ENCODE measurements around the gene WHAMM. TPM values are rescaled to one million over a fixed set of nuclear protein-coding genes. Genes with fewer than 3 reads are reported as not detected.

WHAMM gene
- total and polyA plus RNA-seq, 4 donors, result 2.0 to 11.8 (median 7.8) TPM

- no peak for ATAC-seq (ENCODE audit: low FRiP score)
- Histone ChIP-seq H3K4me3 (ENCODE audit: low read length in 2 of 2) (no peak overlapping the region), H3K4me1 (ENCODE audit: control insufficient read depth in 1 of 2, insufficient read depth in 2 of 2, low read length in 2 of 2) (no peaks in the 10 kb centered on the region), H3K27me3 (ENCODE audit: control insufficient read depth in 1 of 2, insufficient read depth in 2 of 2, low read length in 1 of 2) (no peaks in the 10 kb centered on the region), H3K9me3 (ENCODE audit: control insufficient read depth, low read length) (no peaks in the 10 kb centered on the region), H3K36me3 (ENCODE audit: control insufficient read depth in 1 of 2, insufficient read depth in 2 of 2, low read length in 1 of 2) (no peaks in the 10 kb centered on the region), H3K27ac (ENCODE audit: low read depth in 1 of 2, low read length in 2 of 2) (no peak overlapping the region)
- intact Hi-C loops (cut with DNase I), result loop anchor here in 1 of 2 donors (5.0 kb wide), 1 partner anchor 151 kb away; no protein-coding TSS in a partner anchor
- DNase-seq, result no peak
- WGBS, 2 donors, result 89 to 92% methylated on average over 14 of the region's 14 CpGs
These were observed 42.0 kb downstream of the WHAMM start for GRCh38 chr15:82851306-82851850.

DNA sequence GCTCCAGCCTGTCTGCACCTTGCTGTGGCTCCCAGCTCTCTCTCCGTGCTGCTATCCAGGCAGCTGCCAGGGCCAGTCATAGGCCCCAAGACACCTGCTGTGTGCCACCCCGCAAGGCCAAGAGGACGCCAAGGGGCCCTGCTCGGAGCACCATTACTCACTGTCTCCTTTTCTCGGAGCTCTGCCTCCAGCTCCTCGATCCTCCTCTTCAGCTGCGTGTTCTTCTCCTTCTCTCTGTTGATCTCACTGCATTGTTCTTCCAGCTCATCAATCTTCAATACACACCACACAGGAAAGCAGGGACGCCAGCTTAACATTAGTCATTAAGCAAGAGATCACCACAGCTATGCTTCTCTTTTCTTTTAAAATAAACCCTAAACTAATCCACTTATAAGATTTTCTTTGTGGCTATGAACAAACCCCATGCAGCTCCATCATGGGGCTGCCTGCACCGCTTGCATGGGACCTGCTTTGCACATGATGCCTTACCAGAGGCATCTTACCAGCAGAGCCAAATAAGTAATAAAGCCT lies 42.6 kb downstream of the WHAMM start:
- WGBS, 2 donors, result 78 to 88% methylated on average over 9 of the region's 9 CpGs
- Histone ChIP-seq H3K4me1 (ENCODE audit: control insufficient read depth in 1 of 2, insufficient read depth in 2 of 2, low read length in 2 of 2) (no peaks in the 10 kb centered on the region), H3K27me3 (ENCODE audit: control insufficient read depth in 1 of 2, insufficient read depth in 2 of 2, low read length in 1 of 2) (no peaks in the 10 kb centered on the region), H3K27ac (ENCODE audit: low read depth in 1 of 2, low read length in 2 of 2) (no peak overlapping the region), H3K36me3 (ENCODE audit: control insufficient read depth in 1 of 2, insufficient read depth in 2 of 2, low read length in 1 of 2) (no peaks in the 10 kb centered on the region), H3K4me3 (ENCODE audit: low read length in 2 of 2) (no peak overlapping the region), H3K9me3 (ENCODE audit: control insufficient read depth, low read length) (no peaks in the 10 kb centered on the region)
- intact Hi-C loops (cut with DNase I), result loop anchor here in 1 of 2 donors (5.0 kb wide), 1 partner anchor 150 kb away; no protein-coding TSS in a partner anchor
- DNase-seq (no peak), ATAC-seq (ENCODE audit: low FRiP score) (no peak)

DNA sequence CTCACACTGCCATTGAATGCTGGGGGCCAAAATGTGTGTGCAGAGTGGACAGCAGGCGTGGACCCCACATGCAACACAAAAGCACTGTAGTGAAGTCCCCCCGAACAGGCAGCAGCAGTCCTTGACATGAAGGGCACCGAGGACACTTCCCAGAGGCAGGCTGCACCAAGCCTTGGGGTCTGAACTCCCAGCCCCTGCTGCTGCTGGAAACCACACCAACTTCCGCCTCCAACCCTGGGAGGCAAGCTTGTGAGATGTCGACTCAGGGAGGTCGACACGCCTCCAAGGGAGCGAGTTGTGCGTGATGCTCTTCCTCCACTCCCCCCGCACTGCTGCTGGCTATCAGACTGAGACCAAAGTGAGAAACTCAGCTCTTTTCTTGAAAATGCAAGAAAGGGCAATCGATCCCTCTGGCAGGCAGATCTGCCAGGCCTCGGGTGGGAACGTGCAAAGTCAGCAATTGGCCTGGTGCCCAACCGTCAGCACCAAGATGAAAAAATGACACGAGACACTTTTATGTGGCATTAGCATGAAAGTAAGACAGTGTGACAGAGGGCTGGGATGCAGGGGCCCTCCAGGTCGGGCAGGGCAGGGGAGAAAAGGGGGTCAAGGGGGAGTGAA lies 43.6 kb downstream of the WHAMM start:
- ATAC-seq (ENCODE audit: low FRiP score) (no peak), DNase-seq (no peak)
- Histone ChIP-seq H3K36me3 (ENCODE audit: control insufficient read depth in 1 of 2, insufficient read depth in 2 of 2, low read length in 1 of 2) (no peaks in the 10 kb centered on the region), H3K9me3 (ENCODE audit: control insufficient read depth, low read length) (no peaks in the 10 kb centered on the region), H3K27ac (ENCODE audit: low read depth in 1 of 2, low read length in 2 of 2) (no peak overlapping the region), H3K27me3 (ENCODE audit: control insufficient read depth in 1 of 2, insufficient read depth in 2 of 2, low read length in 1 of 2) (no peaks in the 10 kb centered on the region), H3K4me1 (ENCODE audit: control insufficient read depth in 1 of 2, insufficient read depth in 2 of 2, low read length in 2 of 2) (no peaks in the 10 kb centered on the region), H3K4me3 (ENCODE audit: low read length in 2 of 2) (no peak overlapping the region)
- intact Hi-C loops (cut with DNase I), result loop anchor here in 1 of 2 donors (5.0 kb wide), 1 partner anchor 149 kb away; no protein-coding TSS in a partner anchor
- 39 to 50% methylated on average over 16 of the region's 16 CpGs for WGBS, 2 donors

- no peak overlapping the region for H3K27ac ChIP-seq (ENCODE audit: low read depth in 1 of 2, low read length in 2 of 2)
- no peaks in the 10 kb centered on the region for H3K36me3 ChIP-seq (ENCODE audit: control insufficient read depth in 1 of 2, insufficient read depth in 2 of 2, low read length in 1 of 2)
- ATAC-seq (ENCODE audit: low FRiP score) (no peak), DNase-seq (no peak)
- H3K9me3 ChIP-seq (ENCODE audit: control insufficient read depth, low read length), result no peaks in the 10 kb centered on the region
- no peaks in the 10 kb centered on the region for H3K27me3 ChIP-seq (ENCODE audit: control insufficient read depth in 1 of 2, insufficient read depth in 2 of 2, low read length in 1 of 2)
- 92 to 93% methylated on average over 21 of the region's 21 CpGs for WGBS, 2 donors
- intact Hi-C loops (cut with DNase I), result loop anchor here in 1 of 2 donors (5.0 kb wide), 1 partner anchor 148 kb away; no protein-coding TSS in a partner anchor
- no peak overlapping the region for H3K4me3 ChIP-seq (ENCODE audit: low read length in 2 of 2)
- H3K4me1 ChIP-seq (ENCODE audit: control insufficient read depth in 1 of 2, insufficient read depth in 2 of 2, low read length in 2 of 2), result no peaks in the 10 kb centered on the region
These were observed 45.1 kb downstream of the WHAMM start for GRCh38 chr15:82854554-82854953.

GRCh38 chr15:82855286-82856100 lies 46.1 kb downstream of the WHAMM start:
- no peak for ATAC-seq (ENCODE audit: low FRiP score)
- no peaks in the 10 kb centered on the region for H3K4me1 ChIP-seq (ENCODE audit: control insufficient read depth in 1 of 2, insufficient read depth in 2 of 2, low read length in 2 of 2)
- no peak overlapping the region for H3K27ac ChIP-seq (ENCODE audit: low read depth in 1 of 2, low read length in 2 of 2)
- H3K4me3 ChIP-seq (ENCODE audit: low read length in 2 of 2), result no peak overlapping the region
- no peak for DNase-seq
- no peaks in the 10 kb centered on the region for H3K27me3 ChIP-seq (ENCODE audit: control insufficient read depth in 1 of 2, insufficient read depth in 2 of 2, low read length in 1 of 2)
- H3K36me3 ChIP-seq (ENCODE audit: control insufficient read depth in 1 of 2, insufficient read depth in 2 of 2, low read length in 1 of 2), result no peaks in the 10 kb centered on the region
- WGBS, 2 donors, result 81 to 82% methylated on average over 17 of the region's 17 CpGs
- no peaks in the 10 kb centered on the region for H3K9me3 ChIP-seq (ENCODE audit: control insufficient read depth, low read length)
- intact Hi-C loops (cut with DNase I), result no loop called here

GRCh38 chr15:82856397-82857170 lies 47.2 kb downstream of the WHAMM start:
- Histone ChIP-seq H3K36me3 (ENCODE audit: control insufficient read depth in 1 of 2, insufficient read depth in 2 of 2, low read length in 1 of 2) (no peaks in the 10 kb centered on the region), H3K27me3 (ENCODE audit: control insufficient read depth in 1 of 2, insufficient read depth in 2 of 2, low read length in 1 of 2) (no peaks in the 10 kb centered on the region), H3K4me3 (ENCODE audit: low read length in 2 of 2) (no peak overlapping the region), H3K4me1 (ENCODE audit: control insufficient read depth in 1 of 2, insufficient read depth in 2 of 2, low read length in 2 of 2) (no peaks in the 10 kb centered on the region), H3K27ac (ENCODE audit: low read depth in 1 of 2, low read length in 2 of 2) (no peak overlapping the region), H3K9me3 (ENCODE audit: control insufficient read depth, low read length) (no peaks in the 10 kb centered on the region)
- ATAC-seq (ENCODE audit: low FRiP score) (no peak), DNase-seq (no peak)
- intact Hi-C loops (cut with DNase I), result no loop called here
- 92 to 93% methylated on average over 10 of the region's 10 CpGs for WGBS, 2 donors

GRCh38 chr15:82858932-82859331 lies 49.5 kb downstream of the WHAMM start:
- H3K9me3 ChIP-seq (ENCODE audit: control insufficient read depth, low read length), result no peaks in the 10 kb centered on the region
- no peaks in the 10 kb centered on the region for H3K4me1 ChIP-seq (ENCODE audit: control insufficient read depth in 1 of 2, insufficient read depth in 2 of 2, low read length in 2 of 2)
- no peaks in the 10 kb centered on the region for H3K27me3 ChIP-seq (ENCODE audit: control insufficient read depth in 1 of 2, insufficient read depth in 2 of 2, low read length in 1 of 2)
- intact Hi-C loops (cut with DNase I), result no loop called here
- ATAC-seq (ENCODE audit: low FRiP score) (no peak), DNase-seq (no peak)
- H3K4me3 ChIP-seq (ENCODE audit: low read length in 2 of 2), result no peak overlapping the region
- H3K27ac ChIP-seq (ENCODE audit: low read depth in 1 of 2, low read length in 2 of 2), result no peak overlapping the region
- no peaks in the 10 kb centered on the region for H3K36me3 ChIP-seq (ENCODE audit: control insufficient read depth in 1 of 2, insufficient read depth in 2 of 2, low read length in 1 of 2)
- 92 to 93% methylated on average over 11 of the region's 11 CpGs for WGBS, 2 donors

- H3K27ac ChIP-seq (ENCODE audit: low read depth in 1 of 2, low read length in 2 of 2), result no peak overlapping the region
- intact Hi-C loops (cut with DNase I), result no loop called here
- 76 to 83% methylated on average over 6 of the region's 6 CpGs for WGBS, 2 donors
- DNase-seq, result no peak
- no peak for ATAC-seq (ENCODE audit: low FRiP score)
- no peaks in the 10 kb centered on the region for H3K36me3 ChIP-seq (ENCODE audit: control insufficient read depth in 1 of 2, insufficient read depth in 2 of 2, low read length in 1 of 2)
- no peaks in the 10 kb centered on the region for H3K9me3 ChIP-seq (ENCODE audit: control insufficient read depth, low read length)
- no peak overlapping the region for H3K4me3 ChIP-seq (ENCODE audit: low read length in 2 of 2)
- no peaks in the 10 kb centered on the region for H3K27me3 ChIP-seq (ENCODE audit: control insufficient read depth in 1 of 2, insufficient read depth in 2 of 2, low read length in 1 of 2)
- H3K4me1 ChIP-seq (ENCODE audit: control insufficient read depth in 1 of 2, insufficient read depth in 2 of 2, low read length in 2 of 2), result no peaks in the 10 kb centered on the region
These were observed 53.5 kb downstream of the WHAMM start for GRCh38 chr15:82862886-82863285.

Data from aorta (tissue), 5 donors.